PC-3 (cell line): ENCODE measurements around the gene PTPN1.

Source experiments
- CTCF ChIP-seq: fragments of 300-600 bp; sonication (generic); conservative IDR thresholded peaks from 2 replicates; pipeline ENCODE4 v1.5.1; 2017; ENCODE audit warnings: antibody characterized with exemption, low read depth, mild to moderate bottlenecking, low read length
- EZH2 ChIP-seq: fragments of 300-600 bp; sonication (generic); IDR thresholded peaks from one replicate; pipeline ENCODE4 v1.6.1; 2017; ENCODE audit warnings: antibody characterized with exemption, mild to moderate bottlenecking, low read length; ENCODE audit not compliant: unreplicated experiment
- EZH2phosphoT487 ChIP-seq: fragments of 300-600 bp; sonication (generic); IDR thresholded peaks from 2 replicates; pipeline ENCODE4 v1.6.1; 2018; ENCODE audit warnings: mild to moderate bottlenecking, antibody characterized with exemption, low read length, borderline replicate concordance

- TF ChIP-seq CTCF (peak; percentile 84), EZH2phosphoT487 (no peak), EZH2 (no peak)
Measured at GRCh38 chr20:50478162-50478990, 31.8 kb upstream of the PTPN1 start.
